ENCODE measurements around the gene ELN. TPM values are rescaled to one million over a fixed set of nuclear protein-coding genes. Genes with fewer than 3 reads are reported as not detected.

ELN gene
- total RNA-seq, 1 experiment from 2014 or later = 0.37 TPM

- no peak for DNase-seq
- Mint-ChIP-seq H3K9me3 (no peaks in the 10 kb centered on the region), H3K27me3 (ENCODE audit: low read depth) (peaks cover 1% of the 10 kb centered on the region; the same call in 1 of the 2 replicates), H3K36me3 (ENCODE audit: insufficient read depth in 1 of 3, low read depth in 3 of 3) (no peaks in the 10 kb centered on the region), H3K4me1 (peaks cover 30 to 40% of the 10 kb centered on the region in 2 experiments), H3K4me3 (no peak overlapping the region), H3K27ac (peak overlapping the region in 2 of 3 experiments; percentile 35 to 52; a peak in 3 of 7 replicates)
- no CpG with 5 or more reads among the region's 13 CpGs for WGBS (ENCODE audit: extremely low coverage, insufficient read length, low lambda C conversion rate)
- no peak overlapping the region for H4K8ac ChIP-seq (replicated peaks; ENCODE audit: insufficient read length, low read depth, low read length)
- H3K79me1 ChIP-seq (ENCODE audit: insufficient read depth, low read depth, low read length, poor library complexity, severe bottlenecking) = no peaks in the 10 kb centered on the region
- no peak overlapping the region for H3K4me2 ChIP-seq (ENCODE audit: insufficient read depth, insufficient read length, low read length)
- no peak for TF ChIP-seq CTCF (conservative IDR thresholded peaks at IDR 0.05)
- H3K23ac ChIP-seq (ENCODE audit: insufficient read length, low read depth, low read length) = no peak overlapping the region
- no peak overlapping the region for H3K9ac ChIP-seq (ENCODE audit: extremely low read depth, insufficient read length, low read length)
- no peaks in the 10 kb centered on the region for H3K79me2 ChIP-seq (ENCODE audit: insufficient read depth, low read length)
- no peaks in the 10 kb centered on the region for H3K27me3 ChIP-seq (ENCODE audit: insufficient read depth, low read length)
- no peak overlapping the region for H3K18ac ChIP-seq (ENCODE audit: insufficient read length, low read depth, low read length)
- H2AK5ac ChIP-seq (ENCODE audit: insufficient read length, low read length) = no peak overlapping the region
- H2BK15ac ChIP-seq (ENCODE audit: low read depth, low read length) = no peak overlapping the region; the same call in 1 of the 2 replicates
- H4K91ac ChIP-seq (ENCODE audit: insufficient read length, low read depth, low read length) = no peak overlapping the region
- no peak overlapping the region for H3K4ac ChIP-seq (ENCODE audit: low read depth, low read length)
- H3K56ac ChIP-seq (ENCODE audit: insufficient read length, low read depth, low read length) = no peak overlapping the region
- no peak overlapping the region for H4K5ac ChIP-seq (ENCODE audit: insufficient read length, low read depth, low read length)
- no peaks in the 10 kb centered on the region; the same call in 1 of the 2 replicates for H3K4me1 ChIP-seq (ENCODE audit: insufficient read depth, low read length)
- no peak overlapping the region for H3K27ac ChIP-seq (ENCODE audit: insufficient read length, low read depth, low read length)
- H3K23me2 ChIP-seq (ENCODE audit: insufficient read length, low read depth, low read length, poor library complexity, severe bottlenecking) = no peaks in the 10 kb centered on the region
- no peak overlapping the region for H2BK5ac ChIP-seq (ENCODE audit: insufficient read length, low read length)
- H3K9me3 ChIP-seq (ENCODE audit: control insufficient read depth, low read depth, low read length) = no peaks in the 10 kb centered on the region
- H4K20me1 ChIP-seq (ENCODE audit: control insufficient read depth, insufficient read depth, insufficient read length) = no peaks in the 10 kb centered on the region
- no peak overlapping the region for H3K14ac ChIP-seq (ENCODE audit: insufficient read depth, low read length)
- no peak overlapping the region for H2AFZ ChIP-seq (ENCODE audit: low read length)
- H2BK20ac ChIP-seq (ENCODE audit: low read depth, low read length, poor library complexity, severe bottlenecking) = no peak overlapping the region
- no peak overlapping the region for H2BK12ac ChIP-seq (ENCODE audit: insufficient read length, low read depth, low read length)
- H3T11ph ChIP-seq (ENCODE audit: low read length) = no peak overlapping the region
- H2BK120ac ChIP-seq (ENCODE audit: low read depth, low read length, poor library complexity, severe bottlenecking) = no peak overlapping the region
Measured at GRCh38 chr7:74040101-74040790, 12.3 kb downstream of the ELN start.
